ENCODE results near the gene FHOD3. TPM values are rescaled to one million over a fixed set of nuclear protein-coding genes. Genes with fewer than 3 reads are reported as not detected.

FHOD3 gene
- total RNA-seq, 1 experiment from 2014 or later: 22.7 TPM

- H3K36me3 ChIP-seq (ENCODE audit: control insufficient read depth, insufficient read depth, low read length): no peaks in the 10 kb centered on the region
- ATAC-seq: no peak
- in situ Hi-C loops (cut with HindIII; ENCODE audit: low pct_unique_long_range_greater_than_20kb, low sequenced_read_pairs): no loop called here
- BruUV-seq (replicated peaks): no TSS peak
- POLR2A ChIA-PET: no interaction called here
- TF ChIP-seq SIN3A (IDR thresholded peaks at IDR 0.05; ENCODE audit: borderline replicate concordance, insufficient read depth, low read depth, low read length) (no peak), POLR2AphosphoS5 (IDR thresholded peaks at IDR 0.05; ENCODE audit: low read depth, low read length) (no peak), CTCF (IDR thresholded peaks at IDR 0.05) (no peak), REST (IDR thresholded peaks at IDR 0.05; ENCODE audit: insufficient read depth in 1 of 2, low read depth in 2 of 2, low read length in 1 of 2) (no peak), TCF7L2 (IDR thresholded peaks at IDR 0.05; ENCODE audit: low read depth, low read length) (no peak)
- H3K4me1 ChIP-seq (ENCODE audit: control insufficient read depth, insufficient read depth, low read length): peaks cover 13% of the 10 kb centered on the region
- intact Hi-C loops (cut with micrococcal nuclease; ENCODE audit: unreplicated experiment): no loop called here
- CTCF ChIA-PET: no interaction called here
- no peak overlapping the region for H3K4me3 ChIP-seq (ENCODE audit: low read depth in 2 of 2, low read length in 2 of 2)
- H3K27ac ChIP-seq (ENCODE audit: low read length): peak overlapping the region; percentile 48; the same call in 1 of the 2 replicates
- no peaks in the 10 kb centered on the region for H3K9me3 ChIP-seq (ENCODE audit: control insufficient read depth, insufficient read depth, low read depth, low read length)
- H3K27me3 ChIP-seq (ENCODE audit: control insufficient read depth, insufficient read depth, low read length): no peaks in the 10 kb centered on the region
- DNase-seq (ENCODE audit: low read depth, low spot score): no peak
Observed at GRCh38 chr18:36509646-36510197, 212.2 kb downstream of the FHOD3 start.

- Histone ChIP-seq H3K4me3 (ENCODE audit: low read depth in 2 of 2, low read length in 2 of 2) (no peak overlapping the region), H3K27ac (ENCODE audit: low read length) (peak overlapping the region; percentile 64), H3K4me1 (ENCODE audit: control insufficient read depth, insufficient read depth, low read length) (peaks cover 13% of the 10 kb centered on the region), H3K36me3 (ENCODE audit: control insufficient read depth, insufficient read depth, low read length) (no peaks in the 10 kb centered on the region), H3K27me3 (ENCODE audit: control insufficient read depth, insufficient read depth, low read length) (no peaks in the 10 kb centered on the region), H3K9me3 (ENCODE audit: control insufficient read depth, insufficient read depth, low read depth, low read length) (no peaks in the 10 kb centered on the region)
- ChIA-PET CTCF (interaction anchor here (1.0 kb wide), 1 partner anchor 12 kb away, joined by 4 read pairs; no protein-coding TSS in a partner anchor), POLR2A (no interaction called here)
- ATAC-seq: peak; percentile 75; the same call in 1 of the 2 replicates
- no peak for DNase-seq (ENCODE audit: low read depth, low spot score)
- BruUV-seq (replicated peaks): no TSS peak
- in situ Hi-C loops (cut with HindIII; ENCODE audit: low pct_unique_long_range_greater_than_20kb, low sequenced_read_pairs): no loop called here
- intact Hi-C loops (cut with micrococcal nuclease; ENCODE audit: unreplicated experiment): no loop called here
- TF ChIP-seq SIN3A (IDR thresholded peaks at IDR 0.05; ENCODE audit: borderline replicate concordance, insufficient read depth, low read depth, low read length) (no peak), TCF7L2 (IDR thresholded peaks at IDR 0.05; ENCODE audit: low read depth, low read length) (peak; percentile 75), REST (IDR thresholded peaks at IDR 0.05; ENCODE audit: insufficient read depth in 1 of 2, low read depth in 2 of 2, low read length in 1 of 2) (no peak), CTCF (IDR thresholded peaks at IDR 0.05) (no peak), POLR2AphosphoS5 (IDR thresholded peaks at IDR 0.05; ENCODE audit: low read depth, low read length) (peak; percentile 50; the same call in 1 of the 2 replicates)
Observed at GRCh38 chr18:36511791-36512352, 214.4 kb downstream of the FHOD3 start.

Data from Panc1 (cell line).